HCT116 (cell line): ENCODE data around the gene HMCES. TPM values are rescaled to one million over a fixed set of nuclear protein-coding genes. Genes with fewer than 3 reads are reported as not detected.

Experiments used
- ATAC-seq: fragments of 200-7000 bp; cut with Tn5 transposase; 2 replicates; pipeline ENCODE4 v1.9.1; 2020; ENCODE audit warnings: mild to moderate bottlenecking, moderate library complexity
- BruUV-seq: library from RNA; stranded (reverse); fragments of 400-500 nt; replicated peaks from 2 replicates; lab custom pipeline; 2021; lab: Mats Ljungman, UMichigan
- CTCF ChIA-PET: fragments of 300-600 bp; sonication (Branson Sonifier 250); formaldehyde crosslinking; loops from one replicate; lab custom pipeline; 2021; ENCODE audit warnings: antibody characterized with exemption; lab: Charles Lee
- POLR2A ChIA-PET: fragments of 300-600, 350-600 bp; sonication (Branson Sonifier 250); formaldehyde crosslinking; loops from one replicate; lab custom pipeline; 2021; ENCODE audit warnings: antibody characterized with exemption; lab: Charles Lee
- RAD21 ChIA-PET, 2 experiments: fragments of 300-600 bp; sonication (Branson Sonifier 250); formaldehyde crosslinking; loops; one replicate each; lab custom pipeline; 2023; ENCODE audit warnings: low total read pairs in 2 of 2; ENCODE audit not compliant: uncharacterized antibody in 2 of 2, unreplicated experiment in 2 of 2, low non-redundant PET in 1 of 2; lab: Charles Lee
- DNase-seq: peaks from one replicate; pipeline ENCODE4 v3.0.0-alpha.2; 2010; ENCODE audit warnings: low read depth, low spot score
- H2AFZ ChIP-seq: fragments of 200-600 bp; shearing (Covaris generic), sonication (generic); 2 replicates; pipeline ENCODE4 v1.6.1; 2017; ENCODE audit warnings: low read depth, mixed run types, mixed read lengths, antibody characterized with exemption, low read length; ENCODE audit not compliant: poor library complexity, severe bottlenecking
- H3K27ac ChIP-seq: 2 replicates; pipeline ENCODE4 v1.5.1; 2012; ENCODE audit warnings: low read depth, low read length
- H3K27me3 ChIP-seq: fragments of 200-600 bp; sonication (generic); 2 replicates; pipeline ENCODE4 v1.6.1; 2016; ENCODE audit warnings: mixed run types, low read length, mixed read lengths; ENCODE audit not compliant: insufficient read depth
- H3K36me3 ChIP-seq, 2 experiments: fragments of 200-500 bp in 1 of 2; fragments of 200-600 bp in 1 of 2; sonication (Bioruptor generic) in 1 of 2; sonication (generic) in 1 of 2; 2 replicates each; pipeline versions ENCODE4 v1.5.1 to v1.6.1; 2014 to 2016; ENCODE audit warnings: low read length in 2 of 2, inconsistent platforms in 1 of 2, mixed read lengths in 1 of 2, mixed run types in 1 of 2; ENCODE audit not compliant: insufficient read depth in 2 of 2, control insufficient read depth in 1 of 2
- H3K4me1 ChIP-seq, 2 experiments: fragments of 200-600 bp in 1 of 2; sonication (generic) in 1 of 2; 2 replicates each; pipeline versions ENCODE4 v1.5.1 to v1.6.1; 2012 to 2017; ENCODE audit warnings: low read length in 2 of 2, inconsistent platforms in 1 of 2, mild to moderate bottlenecking in 1 of 2, mixed read lengths in 1 of 2, mixed run types in 1 of 2, moderate library complexity in 1 of 2; ENCODE audit not compliant: insufficient read depth in 2 of 2, control insufficient read depth in 1 of 2
- H3K4me2 ChIP-seq: fragments of 200-600 bp; sonication (generic); 2 replicates; pipeline ENCODE4 v1.6.1; 2017; ENCODE audit warnings: mixed run types, low read length, mixed read lengths
- H3K4me3 ChIP-seq, 2 experiments: fragments of 200-600 bp in 1 of 2; sonication (generic) in 1 of 2; replicated peaks in 1 of 2; 2 replicates each; pipeline ENCODE4 v1.5.1; 2011 to 2016; ENCODE audit warnings: low read length in 2 of 2, control low read depth in 1 of 2, low read depth in 1 of 2, mild to moderate bottlenecking in 1 of 2, mixed read lengths in 1 of 2, mixed run types in 1 of 2
- H3K79me2 ChIP-seq: fragments of 200-600 bp; sonication (generic); 2 replicates; pipeline ENCODE4 v1.6.1; 2017; ENCODE audit warnings: mild to moderate bottlenecking, mixed run types, low read length, moderate library complexity, mixed read lengths; ENCODE audit not compliant: insufficient read depth
- H3K9ac ChIP-seq: fragments of 200-600 bp; sonication (generic); 2 replicates; pipeline ENCODE4 v1.6.1; 2016; ENCODE audit warnings: low read length, mixed read lengths
- H3K9me2 ChIP-seq: fragments of 200-600 bp; sonication (generic), shearing (Covaris generic); 2 replicates; pipeline ENCODE4 v1.6.1; 2017; ENCODE audit warnings: mixed run types, mild to moderate bottlenecking, moderate library complexity; ENCODE audit not compliant: insufficient read depth
- H3K9me3 ChIP-seq, 2 experiments: fragments of 200-500 bp in 1 of 2; fragments of 200-600 bp in 1 of 2; sonication (Bioruptor generic) in 1 of 2; sonication (generic) in 1 of 2; 2 replicates each; pipeline ENCODE4 v1.6.1; 2014 to 2017; ENCODE audit warnings: low read length in 2 of 2, mixed read lengths in 2 of 2, inconsistent platforms in 1 of 2, low read depth in 1 of 2, mild to moderate bottlenecking in 1 of 2, mixed run types in 1 of 2, moderate library complexity in 1 of 2; ENCODE audit not compliant: control insufficient read depth in 1 of 2, insufficient read depth in 1 of 2
- H4K20me1 ChIP-seq: fragments of 200-600 bp; sonication (generic), shearing (Covaris generic); 2 replicates; pipeline ENCODE4 v1.6.1; 2017; ENCODE audit warnings: mixed run types, mild to moderate bottlenecking, moderate library complexity; ENCODE audit not compliant: insufficient read depth
- CBX3 ChIP-seq: IDR thresholded peaks from 2 replicates; pipeline ENCODE4 v1.6.1; 2012; ENCODE audit warnings: low read depth
- CEBPB ChIP-seq: IDR thresholded peaks from 2 replicates; pipeline ENCODE4 v1.6.1; 2012; ENCODE audit warnings: low read depth
- EGR1 ChIP-seq: IDR thresholded peaks from 2 replicates; pipeline ENCODE4 v1.6.1; 2012; ENCODE audit warnings: low read depth
- ELF1 ChIP-seq: IDR thresholded peaks from 2 replicates; pipeline ENCODE4 v1.6.1; 2012; ENCODE audit warnings: low read depth, borderline replicate concordance
- FOSL1 ChIP-seq: IDR thresholded peaks from 2 replicates; pipeline ENCODE4 v1.6.1; 2012; ENCODE audit warnings: low read depth
- POLR2A ChIP-seq: IDR thresholded peaks from 2 replicates; pipeline ENCODE4 v1.7.0; 2011; ENCODE audit warnings: borderline replicate concordance; ENCODE audit not compliant: insufficient read depth, insufficient read length; ENCODE audit errors: extremely low read depth
- POLR2AphosphoS5 ChIP-seq: IDR thresholded peaks from 2 replicates; pipeline ENCODE4 v1.6.1; 2011; ENCODE audit warnings: mild to moderate bottlenecking, low read depth, low read length, moderate library complexity
- RAD21 ChIP-seq: IDR thresholded peaks from 2 replicates; pipeline ENCODE4 v1.6.1; 2012; ENCODE audit warnings: low read depth, mild to moderate bottlenecking
- SP1 ChIP-seq: IDR thresholded peaks from 2 replicates; pipeline ENCODE4 v1.6.1; 2012; ENCODE audit warnings: low read depth
- TCF7L2 ChIP-seq: IDR thresholded peaks from 2 replicates; pipeline ENCODE4 v1.7.0; 2011; ENCODE audit warnings: borderline replicate concordance, inconsistent platforms; ENCODE audit not compliant: insufficient read depth, insufficient read length; ENCODE audit errors: extremely low read depth
- YY1 ChIP-seq: IDR thresholded peaks from 2 replicates; pipeline ENCODE4 v1.6.1; 2011; ENCODE audit warnings: low read length, low read depth, moderate library complexity, mild to moderate bottlenecking; ENCODE audit not compliant: insufficient replicate concordance; ENCODE audit errors: extremely low read depth
- ZNF274 ChIP-seq: fragments of 200-500 bp; sonication (Bioruptor generic); IDR thresholded peaks from 2 replicates; pipeline ENCODE4 v1.6.1; 2014; ENCODE audit warnings: mild to moderate bottlenecking, low read depth, low read length, inconsistent platforms
- intact Hi-C: fragments of 100-400 bp; cut with micrococcal nuclease; formaldehyde crosslinking; loops from 2 replicates; pipeline ENCODE4 v1.10.0; 2022
- total RNA-seq: library from RNA; stranded (reverse); gene quantifications from one replicate; pipeline ENCODE4 v1.2.1, GENCODE V29; 2021; ENCODE audit not compliant: unreplicated experiment
- TF ChIP-seq, protein P1 (sequence below), 3 experiments: fragments of 200-600 bp in 1 of 3; sonication (generic) in 1 of 3; IDR thresholded peaks in 2 of 3; conservative IDR thresholded peaks in 1 of 3; 2 replicates each; pipeline ENCODE4 v1.5.1; 2012 to 2017; ENCODE audit warnings: low read depth in 2 of 3, low read length in 2 of 3, antibody characterized with exemption in 1 of 3, borderline replicate concordance in 1 of 3, control low read depth in 1 of 3, mild to moderate bottlenecking in 1 of 3, mixed read lengths in 1 of 3, mixed run types in 1 of 3, moderate library complexity in 1 of 3; ENCODE audit not compliant: insufficient read depth in 1 of 3

The HMCES gene
- total RNA-seq, 1 experiment from 2014 or later: 78.9 TPM

DNA sequence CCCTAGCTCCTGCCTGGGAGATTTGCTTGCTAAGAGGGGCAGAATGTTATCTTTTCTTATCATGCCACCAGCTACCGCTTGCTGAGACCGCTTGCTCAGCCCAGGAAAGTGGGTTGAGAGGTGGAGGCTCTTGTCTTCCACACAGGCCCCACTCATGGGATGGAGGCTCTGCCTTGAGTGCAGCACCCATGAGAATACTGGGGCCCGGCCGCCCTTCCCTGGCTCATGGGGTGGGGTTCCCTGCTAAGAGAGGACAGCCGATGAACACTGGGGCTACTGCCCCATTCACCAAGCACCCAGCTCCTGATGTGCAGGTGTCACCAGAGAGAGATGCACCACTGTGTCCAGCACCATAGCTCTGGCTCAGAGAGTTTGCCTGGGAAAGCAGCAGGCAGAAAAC is 55.2 kb downstream of the HMCES start:
- no peaks in the 10 kb centered on the region for H3K79me2 ChIP-seq
- no peaks in the 10 kb centered on the region for H3K9me3 ChIP-seq
- no peaks in the 10 kb centered on the region for H3K9me2 ChIP-seq
- H3K4me3 ChIP-seq: no peak overlapping the region
- BruUV-seq: no TSS peak
- RAD21 ChIA-PET: no interaction called here
- H3K4me2 ChIP-seq: no peak overlapping the region
- H3K9ac ChIP-seq: no peak overlapping the region
- intact Hi-C loops: no loop called here
- no peak for TF ChIP-seq FOSL1
- no peak for TF ChIP-seq EGR1
- no peak for TF ChIP-seq CBX3
- no peak for TF ChIP-seq ELF1
- TF ChIP-seq POLR2A: no peak
- no peak for TF ChIP-seq TCF7L2
- TF ChIP-seq POLR2AphosphoS5: no peak
- TF ChIP-seq, protein P1, sequence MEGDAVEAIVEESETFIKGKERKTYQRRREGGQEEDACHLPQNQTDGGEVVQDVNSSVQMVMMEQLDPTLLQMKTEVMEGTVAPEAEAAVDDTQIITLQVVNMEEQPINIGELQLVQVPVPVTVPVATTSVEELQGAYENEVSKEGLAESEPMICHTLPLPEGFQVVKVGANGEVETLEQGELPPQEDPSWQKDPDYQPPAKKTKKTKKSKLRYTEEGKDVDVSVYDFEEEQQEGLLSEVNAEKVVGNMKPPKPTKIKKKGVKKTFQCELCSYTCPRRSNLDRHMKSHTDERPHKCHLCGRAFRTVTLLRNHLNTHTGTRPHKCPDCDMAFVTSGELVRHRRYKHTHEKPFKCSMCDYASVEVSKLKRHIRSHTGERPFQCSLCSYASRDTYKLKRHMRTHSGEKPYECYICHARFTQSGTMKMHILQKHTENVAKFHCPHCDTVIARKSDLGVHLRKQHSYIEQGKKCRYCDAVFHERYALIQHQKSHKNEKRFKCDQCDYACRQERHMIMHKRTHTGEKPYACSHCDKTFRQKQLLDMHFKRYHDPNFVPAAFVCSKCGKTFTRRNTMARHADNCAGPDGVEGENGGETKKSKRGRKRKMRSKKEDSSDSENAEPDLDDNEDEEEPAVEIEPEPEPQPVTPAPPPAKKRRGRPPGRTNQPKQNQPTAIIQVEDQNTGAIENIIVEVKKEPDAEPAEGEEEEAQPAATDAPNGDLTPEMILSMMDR (IDR thresholded peaks at IDR 0.05 in 2 of 3, conservative IDR thresholded peaks at IDR 0.05 in 1 of 3; ENCODE audit: borderline replicate concordance in 1 of 3, insufficient read depth in 1 of 3, low read depth in 2 of 3, low read length in 2 of 3): no peak
- TF ChIP-seq CEBPB: no peak
- no peak for TF ChIP-seq RAD21
- no peak for TF ChIP-seq YY1
- no peak for TF ChIP-seq SP1
- no peak for TF ChIP-seq ZNF274
- no peaks in the 10 kb centered on the region for H3K27me3 ChIP-seq
- H2AFZ ChIP-seq: no peak overlapping the region
- H3K36me3 ChIP-seq: no peaks in the 10 kb centered on the region
- H3K27ac ChIP-seq: no peak overlapping the region
- H3K4me1 ChIP-seq: no peaks in the 10 kb centered on the region
- CTCF ChIA-PET: no interaction called here
- POLR2A ChIA-PET: no interaction called here
- ATAC-seq (no peak), DNase-seq (no peak)
- H4K20me1 ChIP-seq: no peaks in the 10 kb centered on the region
